Measurements from ENCODE around the gene BROX.
"Not testable (repeated sequence)": the region's sequence is repeated elsewhere in the genome, so short reads cannot be mapped to it uniquely, and the experiment has no call there.

Gene BROX

GRCh38 chr1:222759451-222760035 lies 47.2 kb downstream of the BROX start:
- H3K9me3 ChIP-seq (ENCODE audit: low read length): no peaks in the 10 kb centered on the region
- no peaks in the 10 kb centered on the region for H3K36me3 ChIP-seq (ENCODE audit: insufficient read depth, low read length)
- peaks cover 55% of the 10 kb centered on the region for H3K4me1 ChIP-seq (ENCODE audit: insufficient read depth, low read length)
- H3K27ac ChIP-seq (ENCODE audit: low read depth, low read length): peak overlapping the region; percentile 93
- H3K9ac ChIP-seq (ENCODE audit: low read length): no peak overlapping the region
- H3K4me3 ChIP-seq (ENCODE audit: low read depth in 1 of 2, low read length in 2 of 2): no peak overlapping the region
- H3K27me3 ChIP-seq (ENCODE audit: control insufficient read depth in 1 of 2, insufficient read depth in 2 of 2, low read length in 2 of 2): no peaks in the 10 kb centered on the region

GRCh38 chr1:222761083-222761482 lies 48.7 kb downstream of the BROX start:
- H3K4me1 ChIP-seq (ENCODE audit: insufficient read depth, low read length): peaks cover 41% of the 10 kb centered on the region
- no peaks in the 10 kb centered on the region for H3K27me3 ChIP-seq (ENCODE audit: control insufficient read depth in 1 of 2, insufficient read depth in 2 of 2, low read length in 2 of 2)
- no peak overlapping the region for H3K9ac ChIP-seq (ENCODE audit: low read length)
- H3K36me3 ChIP-seq (ENCODE audit: insufficient read depth, low read length): no peaks in the 10 kb centered on the region
- no peak overlapping the region for H3K4me3 ChIP-seq (ENCODE audit: low read depth in 1 of 2, low read length in 2 of 2)
- no peaks in the 10 kb centered on the region for H3K9me3 ChIP-seq (ENCODE audit: low read length)
- H3K27ac ChIP-seq (ENCODE audit: low read depth, low read length): no peak overlapping the region

- not testable (repeated sequence) for H3K9me3 ChIP-seq (ENCODE audit: low read length); H3K27me3 ChIP-seq (ENCODE audit: control insufficient read depth in 1 of 2, insufficient read depth in 2 of 2, low read length in 2 of 2); H3K27ac ChIP-seq (ENCODE audit: low read depth, low read length); H3K4me3 ChIP-seq (ENCODE audit: low read depth in 1 of 2, low read length in 2 of 2); H3K36me3 ChIP-seq (ENCODE audit: insufficient read depth, low read length); H3K9ac ChIP-seq (ENCODE audit: low read length)
- peaks cover 34% of the 10 kb centered on the region for H3K4me1 ChIP-seq (ENCODE audit: insufficient read depth, low read length)
Observed at GRCh38 chr1:222762178-222762577, 49.8 kb downstream of the BROX start.

GRCh38 chr1:222767152-222767571 lies 54.8 kb downstream of the BROX start:
- Histone ChIP-seq H3K9ac (ENCODE audit: low read length) (no peak overlapping the region), H3K4me3 (ENCODE audit: low read depth in 1 of 2, low read length in 2 of 2) (no peak overlapping the region), H3K4me1 (ENCODE audit: insufficient read depth, low read length) (peaks cover 5% of the 10 kb centered on the region), H3K27ac (ENCODE audit: low read depth, low read length) (no peak overlapping the region), H3K27me3 (ENCODE audit: control insufficient read depth in 1 of 2, insufficient read depth in 2 of 2, low read length in 2 of 2) (no peaks in the 10 kb centered on the region), H3K9me3 (ENCODE audit: low read length) (peaks cover 4% of the 10 kb centered on the region), H3K36me3 (ENCODE audit: insufficient read depth, low read length) (no peaks in the 10 kb centered on the region)

GRCh38 chr1:222768592-222768991 lies 56.2 kb downstream of the BROX start:
- Histone ChIP-seq H3K36me3 (ENCODE audit: insufficient read depth, low read length) (no peaks in the 10 kb centered on the region), H3K9ac (ENCODE audit: low read length) (no peak overlapping the region), H3K27ac (ENCODE audit: low read depth, low read length) (no peak overlapping the region), H3K27me3 (ENCODE audit: control insufficient read depth in 1 of 2, insufficient read depth in 2 of 2, low read length in 2 of 2) (no peaks in the 10 kb centered on the region), H3K9me3 (ENCODE audit: low read length) (peaks cover 4% of the 10 kb centered on the region), H3K4me1 (ENCODE audit: insufficient read depth, low read length) (peaks cover 5% of the 10 kb centered on the region), H3K4me3 (ENCODE audit: low read depth in 1 of 2, low read length in 2 of 2) (no peak overlapping the region)

GRCh38 chr1:222769181-222769580 lies 56.8 kb downstream of the BROX start:
- peaks cover 5% of the 10 kb centered on the region for H3K4me1 ChIP-seq (ENCODE audit: insufficient read depth, low read length)

GRCh38 chr1:222769971-222770620 lies 57.7 kb downstream of the BROX start:
- peaks cover 4% of the 10 kb centered on the region for H3K9me3 ChIP-seq (ENCODE audit: low read length)
- no peaks in the 10 kb centered on the region for H3K27me3 ChIP-seq (ENCODE audit: control insufficient read depth in 1 of 2, insufficient read depth in 2 of 2, low read length in 2 of 2)
- H3K27ac ChIP-seq (ENCODE audit: low read depth, low read length): no peak overlapping the region
- H3K9ac ChIP-seq (ENCODE audit: low read length): no peak overlapping the region
- peaks cover 5% of the 10 kb centered on the region for H3K4me1 ChIP-seq (ENCODE audit: insufficient read depth, low read length)
- no peaks in the 10 kb centered on the region for H3K36me3 ChIP-seq (ENCODE audit: insufficient read depth, low read length)
- no peak overlapping the region for H3K4me3 ChIP-seq (ENCODE audit: low read depth in 1 of 2, low read length in 2 of 2)

More at GRCh38 chr1:222769181-222769580, 56.8 kb downstream of the BROX start:
- Histone ChIP-seq H3K4me3 (ENCODE audit: low read depth in 1 of 2, low read length in 2 of 2) (no peak overlapping the region), H3K27me3 (ENCODE audit: control insufficient read depth in 1 of 2, insufficient read depth in 2 of 2, low read length in 2 of 2) (no peaks in the 10 kb centered on the region), H3K9me3 (ENCODE audit: low read length) (peaks cover 4% of the 10 kb centered on the region), H3K27ac (ENCODE audit: low read depth, low read length) (no peak overlapping the region), H3K9ac (ENCODE audit: low read length) (no peak overlapping the region), H3K36me3 (ENCODE audit: insufficient read depth, low read length) (no peaks in the 10 kb centered on the region)

- no peak overlapping the region for H3K4me3 ChIP-seq (ENCODE audit: low read depth in 1 of 2, low read length in 2 of 2)
- H3K36me3 ChIP-seq (ENCODE audit: insufficient read depth, low read length): no peaks in the 10 kb centered on the region
- H3K4me1 ChIP-seq (ENCODE audit: insufficient read depth, low read length): peaks cover 8% of the 10 kb centered on the region
- no peaks in the 10 kb centered on the region for H3K27me3 ChIP-seq (ENCODE audit: control insufficient read depth in 1 of 2, insufficient read depth in 2 of 2, low read length in 2 of 2)
- H3K9me3 ChIP-seq (ENCODE audit: low read length): peaks cover 4% of the 10 kb centered on the region
- no peak overlapping the region for H3K9ac ChIP-seq (ENCODE audit: low read length)
- no peak overlapping the region for H3K27ac ChIP-seq (ENCODE audit: low read depth, low read length)
Observed at GRCh38 chr1:222772996-222773379, 60.6 kb downstream of the BROX start.

GRCh38 chr1:222777463-222777862 lies 65.1 kb downstream of the BROX start:
- H3K9me3 ChIP-seq (ENCODE audit: low read length): no peaks in the 10 kb centered on the region
- H3K4me3 ChIP-seq (ENCODE audit: low read depth in 1 of 2, low read length in 2 of 2): no peak overlapping the region
- no peak overlapping the region for H3K27ac ChIP-seq (ENCODE audit: low read depth, low read length)
- no peaks in the 10 kb centered on the region for H3K27me3 ChIP-seq (ENCODE audit: control insufficient read depth in 1 of 2, insufficient read depth in 2 of 2, low read length in 2 of 2)
- H3K36me3 ChIP-seq (ENCODE audit: insufficient read depth, low read length): no peaks in the 10 kb centered on the region
- H3K9ac ChIP-seq (ENCODE audit: low read length): no peak overlapping the region
- H3K4me1 ChIP-seq (ENCODE audit: insufficient read depth, low read length): peaks cover 5% of the 10 kb centered on the region

- peaks cover 5% of the 10 kb centered on the region for H3K4me1 ChIP-seq (ENCODE audit: insufficient read depth, low read length)
- H3K27ac ChIP-seq (ENCODE audit: low read depth, low read length): peak overlapping the region; percentile 24
- H3K4me3 ChIP-seq (ENCODE audit: low read depth in 1 of 2, low read length in 2 of 2): no peak overlapping the region
- no peaks in the 10 kb centered on the region for H3K27me3 ChIP-seq (ENCODE audit: control insufficient read depth in 1 of 2, insufficient read depth in 2 of 2, low read length in 2 of 2)
- no peak overlapping the region for H3K9ac ChIP-seq (ENCODE audit: low read length)
- H3K9me3 ChIP-seq (ENCODE audit: low read length): no peaks in the 10 kb centered on the region
- H3K36me3 ChIP-seq (ENCODE audit: insufficient read depth, low read length): no peaks in the 10 kb centered on the region
Observed at GRCh38 chr1:222777977-222778376, 65.6 kb downstream of the BROX start.

- H3K9me3 ChIP-seq (ENCODE audit: low read length): no peaks in the 10 kb centered on the region
- no peak overlapping the region for H3K27ac ChIP-seq (ENCODE audit: low read depth, low read length)
- no peaks in the 10 kb centered on the region for H3K36me3 ChIP-seq (ENCODE audit: insufficient read depth, low read length)
- no peaks in the 10 kb centered on the region for H3K27me3 ChIP-seq (ENCODE audit: control insufficient read depth in 1 of 2, insufficient read depth in 2 of 2, low read length in 2 of 2)
- H3K9ac ChIP-seq (ENCODE audit: low read length): no peak overlapping the region
- H3K4me3 ChIP-seq (ENCODE audit: low read depth in 1 of 2, low read length in 2 of 2): no peak overlapping the region
- peaks cover 6% of the 10 kb centered on the region for H3K4me1 ChIP-seq (ENCODE audit: insufficient read depth, low read length)
Observed at GRCh38 chr1:222781251-222781650, 68.9 kb downstream of the BROX start.

GRCh38 chr1:222783051-222783450 lies 70.7 kb downstream of the BROX start:
- Histone ChIP-seq H3K27ac (ENCODE audit: low read depth, low read length) (no peak overlapping the region), H3K9me3 (ENCODE audit: low read length) (no peaks in the 10 kb centered on the region), H3K4me1 (ENCODE audit: insufficient read depth, low read length) (peaks cover 7% of the 10 kb centered on the region), H3K9ac (ENCODE audit: low read length) (no peak overlapping the region), H3K27me3 (ENCODE audit: control insufficient read depth in 1 of 2, insufficient read depth in 2 of 2, low read length in 2 of 2) (no peaks in the 10 kb centered on the region), H3K4me3 (ENCODE audit: low read depth in 1 of 2, low read length in 2 of 2) (no peak overlapping the region), H3K36me3 (ENCODE audit: insufficient read depth, low read length) (no peaks in the 10 kb centered on the region)

Data from muscle layer of colon (tissue), 2 donors.